22Rv1 (cell line): ENCODE data around the gene CDKN1C.

ENCODE experiments used
- CTCF ChIP-seq: fragments of 450-650 bp; IDR thresholded peaks from 2 replicates; pipeline ENCODE4 v1.5.1; 2017; ENCODE audit warnings: mild to moderate bottlenecking
- ZFX ChIP-seq: fragments of 450-650 bp; IDR thresholded peaks from 2 replicates; pipeline ENCODE4 v1.6.1; 2017; ENCODE audit warnings: antibody characterized with exemption, borderline replicate concordance

- no peak for TF ChIP-seq CTCF
- no peak for TF ChIP-seq ZFX
These were observed 25.7 kb upstream of the CDKN1C start for GRCh38 chr11:2911088-2911784.
